ENCODE measurements around the gene UTS2B.

The UTS2B gene

GRCh38 chr3:191329654-191330529 lies at the start of gene UTS2B:
Gene UTS2B (minus strand): TSS chr3:191330526. CDS start chr3:191282189, 48,337 bp downstream.
- DNase-seq (ENCODE audit: low spot score), result peak; percentile 54

GRCh38 chr3:191380001-191380400 lies 49.7 kb upstream of the UTS2B start:
- no peak for DNase-seq (ENCODE audit: low spot score)

GRCh38 chr3:191379446-191379845 lies 49.1 kb upstream of the UTS2B start:
- no peak for DNase-seq (ENCODE audit: low spot score)

- no peak for DNase-seq (ENCODE audit: low spot score)
These were observed 48.0 kb upstream of the UTS2B start for GRCh38 chr3:191378142-191378812.

GRCh38 chr3:191376516-191377141 lies 46.3 kb upstream of the UTS2B start:
- no peak for DNase-seq (ENCODE audit: low spot score)

GRCh38 chr3:191373327-191373726 lies 43.0 kb upstream of the UTS2B start:
- no peak for DNase-seq (ENCODE audit: low spot score)

GRCh38 chr3:191372122-191372521 lies 41.8 kb upstream of the UTS2B start:
- peak; percentile 12 for DNase-seq (ENCODE audit: low spot score)

GRCh38 chr3:191369616-191370010 lies 39.3 kb upstream of the UTS2B start:
- no peak for DNase-seq (ENCODE audit: low spot score)

GRCh38 chr3:191368755-191369615 lies 38.7 kb upstream of the UTS2B start:
- no peak for DNase-seq (ENCODE audit: low spot score)

GRCh38 chr3:191366675-191367074 lies 36.3 kb upstream of the UTS2B start:
- no peak for DNase-seq (ENCODE audit: low spot score)

- DNase-seq (ENCODE audit: low spot score), result no peak
These were observed 32.9 kb upstream of the UTS2B start for GRCh38 chr3:191363221-191363620.

- no peak for DNase-seq (ENCODE audit: low spot score)
These were observed 32.3 kb upstream of the UTS2B start for GRCh38 chr3:191362524-191363090.

GRCh38 chr3:191362037-191362436 lies 31.7 kb upstream of the UTS2B start:
- DNase-seq (ENCODE audit: low spot score), result no peak

GRCh38 chr3:191361456-191361855 lies 31.1 kb upstream of the UTS2B start:
- no peak for DNase-seq (ENCODE audit: low spot score)

- DNase-seq (ENCODE audit: low spot score), result no peak
These were observed 30.3 kb upstream of the UTS2B start for GRCh38 chr3:191360620-191361019.

GRCh38 chr3:191358929-191359328 lies 28.6 kb upstream of the UTS2B start:
- DNase-seq (ENCODE audit: low spot score), result no peak

GRCh38 chr3:191357909-191358308 lies 27.6 kb upstream of the UTS2B start:
- no peak for DNase-seq (ENCODE audit: low spot score)

- DNase-seq (ENCODE audit: low spot score), result no peak
These were observed 26.5 kb upstream of the UTS2B start for GRCh38 chr3:191356631-191357439.

- no peak for DNase-seq (ENCODE audit: low spot score)
These were observed 25.1 kb upstream of the UTS2B start for GRCh38 chr3:191355406-191355805.

- no peak for DNase-seq (ENCODE audit: low spot score)
These were observed 22.9 kb upstream of the UTS2B start for GRCh38 chr3:191353022-191353777.
